GM06990 (cell line): Measurements from ENCODE around the gene APC2.

Experiments
- DNase-seq: peaks from one replicate; pipeline ENCODE4 v3.0.0-alpha.2; 2011; ENCODE audit not compliant: insufficient read length; ENCODE audit errors: extremely low read depth
- H3K27me3 ChIP-seq: replicated peaks from 2 replicates; pipeline ENCODE4 v1.6.0; 2011; ENCODE audit warnings: low read length; ENCODE audit not compliant: control insufficient read depth, insufficient read depth
- H3K36me3 ChIP-seq: 2 replicates; pipeline ENCODE4 v1.5.1; 2011; ENCODE audit warnings: low read length; ENCODE audit not compliant: control insufficient read depth, insufficient read depth
- H3K4me3 ChIP-seq: replicated peaks from 2 replicates; pipeline ENCODE4 v1.5.1; 2011; ENCODE audit warnings: low read depth, mild to moderate bottlenecking, control low read depth, low read length
- CTCF ChIP-seq: IDR thresholded peaks from 2 replicates; pipeline ENCODE4 v1.5.1; 2011; ENCODE audit warnings: low read length, control low read depth, mild to moderate bottlenecking, inconsistent platforms; ENCODE audit not compliant: insufficient read depth, poor library complexity, severe bottlenecking

The APC2 gene

GRCh38 chr19:1447944-1448343 is 2.0 kb upstream of the APC2 start:
- no peak for DNase-seq
- peaks cover 5% of the 10 kb centered on the region for H3K27me3 ChIP-seq
- H3K4me3 ChIP-seq = no peak overlapping the region
- no peak for TF ChIP-seq CTCF
- no peaks in the 10 kb centered on the region; the same call in 1 of the 2 replicates for H3K36me3 ChIP-seq

GRCh38 chr19:1450735-1451731 is 1.1 kb downstream of the APC2 start:
- peaks cover 5% of the 10 kb centered on the region for H3K27me3 ChIP-seq
- TF ChIP-seq CTCF = no peak
- H3K4me3 ChIP-seq = no peak overlapping the region
- H3K36me3 ChIP-seq = no peaks in the 10 kb centered on the region
- DNase-seq = no peak

- Histone ChIP-seq H3K27me3 (peaks cover 5% of the 10 kb centered on the region), H3K36me3 (no peaks in the 10 kb centered on the region), H3K4me3 (no peak overlapping the region)
- DNase-seq = no peak
- no peak for TF ChIP-seq CTCF
Measured at GRCh38 chr19:1451916-1452801, 2.2 kb downstream of the APC2 start.

- DNase-seq = no peak
- TF ChIP-seq CTCF = no peak
- Histone ChIP-seq H3K4me3 (no peak overlapping the region), H3K27me3 (peaks cover 3% of the 10 kb centered on the region; the same call in 1 of the 2 replicates), H3K36me3 (no peaks in the 10 kb centered on the region)
Measured at GRCh38 chr19:1452802-1453524, 3.0 kb downstream of the APC2 start.
